CD4-positive, alpha-beta memory T cell (primary cell): Measurements from ENCODE around the gene BEND3. TPM values are rescaled to one million over a fixed set of nuclear protein-coding genes. Genes with fewer than 3 reads are reported as not detected.
A peak's percentile ranks its signal among the peaks of the same experiment; 100 is the strongest.

Source experiments
- CTCF ChIA-PET: fragments of 350-600 bp; sonication (Branson Sonifier 250); formaldehyde crosslinking; loops from one replicate; lab custom pipeline; 2021; ENCODE audit warnings: inconsistent platforms; ENCODE audit not compliant: partially characterized antibody; lab: Charles Lee
- POLR2A ChIA-PET: fragments of 350-600 bp; sonication (Branson Sonifier 250); formaldehyde crosslinking; loops from one replicate; lab custom pipeline; 2021; ENCODE audit not compliant: partially characterized antibody; lab: Charles Lee
- DNase-seq, 5 donors: peaks; one replicate each; pipeline versions ENCODE4 v3.0.0 to v3.0.0-alpha.2; 2020 to 2022; ENCODE audit warnings: mixed read lengths in 1 of 5
- H3K27ac ChIP-seq: one replicate; pipeline ENCODE4 v1.7.0; 2013; ENCODE audit warnings: low read depth, low read length
- H3K27me3 ChIP-seq: 2 replicates; pipeline ENCODE4 v1.7.0; 2013; ENCODE audit warnings: mild to moderate bottlenecking, low read length, moderate library complexity; ENCODE audit not compliant: insufficient read depth
- H3K36me3 ChIP-seq: 2 replicates; pipeline ENCODE4 v1.7.0; 2013; ENCODE audit warnings: mild to moderate bottlenecking, low read length, moderate library complexity; ENCODE audit not compliant: insufficient read depth
- H3K4me1 ChIP-seq: 2 replicates; pipeline ENCODE4 v1.7.0; 2013; ENCODE audit warnings: mild to moderate bottlenecking, low read length, moderate library complexity; ENCODE audit not compliant: insufficient read depth
- H3K4me3 ChIP-seq, 2 donors: one replicate each; pipeline ENCODE4 v1.7.0; 2013; ENCODE audit warnings: low read length in 2 of 2, mild to moderate bottlenecking in 1 of 2
- H3K9me3 ChIP-seq, 2 donors: one replicate each; pipeline ENCODE4 v1.7.0; 2013; ENCODE audit warnings: low read length in 2 of 2, control low read depth in 1 of 2; ENCODE audit not compliant: control insufficient read depth in 1 of 2
- H3K27ac Mint-ChIP-seq, 7 donors: one replicate each; pipeline ENCODE4 v1.8.0; 2020 to 2021; ENCODE audit warnings: mixed read lengths in 7 of 7, mild to moderate bottlenecking in 6 of 7, inconsistent platforms in 3 of 7, moderate library complexity in 3 of 7
- H3K27me3 Mint-ChIP-seq, 2 donors: one replicate each; pipeline ENCODE4 v1.8.0; 2020 to 2021; ENCODE audit warnings: mixed read lengths in 2 of 2
- H3K36me3 Mint-ChIP-seq, 2 donors: one replicate each; pipeline ENCODE4 v1.8.0; 2020 to 2021; ENCODE audit warnings: mixed read lengths in 2 of 2, inconsistent platforms in 1 of 2, mild to moderate bottlenecking in 1 of 2
- H3K4me1 Mint-ChIP-seq, 4 donors: one replicate each; pipeline ENCODE4 v1.8.0; 2020 to 2021; ENCODE audit warnings: mixed read lengths in 4 of 4, mild to moderate bottlenecking in 1 of 4
- H3K4me3 Mint-ChIP-seq, 8 donors: one replicate each; pipeline ENCODE4 v1.8.0; 2020 to 2021; ENCODE audit warnings: mixed read lengths in 8 of 8, mild to moderate bottlenecking in 7 of 8, moderate library complexity in 6 of 8, inconsistent platforms in 3 of 8
- H3K9me3 Mint-ChIP-seq, 8 donors: one replicate each; pipeline ENCODE4 v1.8.0; 2020 to 2021; ENCODE audit warnings: mixed read lengths in 8 of 8, mild to moderate bottlenecking in 5 of 8, inconsistent platforms in 3 of 8, moderate library complexity in 1 of 8
- intact Hi-C: fragments of 100-400 bp; cut with micrococcal nuclease; formaldehyde crosslinking; loops from one replicate; pipeline ENCODE4 v1.15.1; 2023
- polyA plus RNA-seq, 2 donors: library from polyadenylated mRNA; unstranded; fragments of 300-500 nt; fragmentation: Illumina TruSeq; gene quantifications; one replicate each; pipeline ENCODE4 v1.2.3, GENCODE V29; 2021
- total RNA-seq, 2 experiments: library from RNA; stranded (reverse); gene quantifications; one replicate each; pipeline ENCODE4 v1.2.3, GENCODE V29; 2021

Gene BEND3
- total and polyA plus RNA-seq, 4 experiments from 2014 or later: 0.63 to 1.1 (median 0.94) TPM; not detected in 1

DNA sequence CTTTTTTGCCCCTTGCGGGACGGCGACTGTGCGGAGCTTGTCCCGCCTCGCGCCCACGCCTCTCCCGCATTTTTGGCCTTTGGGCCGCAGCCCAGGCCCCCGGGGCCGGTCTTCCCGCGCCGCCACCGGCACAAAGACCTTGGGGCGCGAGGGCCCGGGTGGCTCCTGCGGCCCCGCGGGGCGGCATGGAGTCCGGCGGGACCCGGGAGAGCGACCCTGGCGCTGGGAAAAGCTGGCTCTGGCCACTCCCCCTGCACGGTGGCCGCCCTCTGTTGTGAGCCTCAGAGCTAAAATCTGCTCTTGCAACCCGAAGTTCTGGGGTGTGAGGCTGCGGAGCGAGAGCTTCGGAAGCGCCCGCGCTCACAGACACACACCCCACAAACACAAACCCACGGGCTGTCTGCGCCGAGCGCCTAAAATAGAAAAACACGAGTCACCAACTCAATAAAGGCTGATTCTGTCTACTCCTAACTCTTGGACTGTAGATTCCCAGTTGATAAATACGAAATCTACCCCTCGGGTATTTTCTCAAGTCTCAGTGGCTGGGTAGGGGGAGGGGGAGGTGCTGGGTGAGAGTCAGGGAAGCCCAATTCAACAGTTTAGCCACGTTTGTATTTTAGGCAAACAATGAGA is 496 bp upstream of the BEND3 start:
- Histone ChIP-seq H3K36me3 (no peaks in the 10 kb centered on the region), H3K4me1 (peaks cover 19% of the 10 kb centered on the region), H3K4me3 (peak overlapping the region; percentile 50 to 55), H3K27me3 (peaks cover 5% of the 10 kb centered on the region), H3K27ac (no peak overlapping the region), H3K9me3 (no peaks in the 10 kb centered on the region)
- peaks cover 0 to 2% (median 0%) of the 10 kb centered on the region in 8 donors for H3K9me3 Mint-ChIP-seq
- H3K27me3 Mint-ChIP-seq: peaks cover 3 to 5% of the 10 kb centered on the region in 2 donors
- ChIA-PET CTCF (interaction anchor here (1.2 to 1.3 kb wide), 2 partner anchors 9 to 87 kb away, joined by 3 to 4 read pairs; no protein-coding TSS in a partner anchor), POLR2A (interaction anchor here (0.6 to 1.3 kb wide), 2 partner anchors 344 to 796 kb away, joined by 3 to 4 read pairs; partner anchors contain the start of gene PDSS2)
- peak overlapping the region; percentile 85 to 94 (median 86) for H3K4me3 Mint-ChIP-seq
- peak; percentile 14 to 41 (median 19) for DNase-seq
- H3K36me3 Mint-ChIP-seq: peaks cover 0 to 5% of the 10 kb centered on the region in 2 donors
- intact Hi-C loops: loop anchor here (2.0 to 10.0 kb wide), 3 partner anchors 139 to 671 kb away; partner anchors contain the start of gene PDSS2
- peaks cover 8 to 18% (median 13%) of the 10 kb centered on the region in 4 donors for H3K4me1 Mint-ChIP-seq
- H3K27ac Mint-ChIP-seq: peak overlapping the region in 4 of 7 donors; percentile 17 to 82 (median 55)

DNA sequence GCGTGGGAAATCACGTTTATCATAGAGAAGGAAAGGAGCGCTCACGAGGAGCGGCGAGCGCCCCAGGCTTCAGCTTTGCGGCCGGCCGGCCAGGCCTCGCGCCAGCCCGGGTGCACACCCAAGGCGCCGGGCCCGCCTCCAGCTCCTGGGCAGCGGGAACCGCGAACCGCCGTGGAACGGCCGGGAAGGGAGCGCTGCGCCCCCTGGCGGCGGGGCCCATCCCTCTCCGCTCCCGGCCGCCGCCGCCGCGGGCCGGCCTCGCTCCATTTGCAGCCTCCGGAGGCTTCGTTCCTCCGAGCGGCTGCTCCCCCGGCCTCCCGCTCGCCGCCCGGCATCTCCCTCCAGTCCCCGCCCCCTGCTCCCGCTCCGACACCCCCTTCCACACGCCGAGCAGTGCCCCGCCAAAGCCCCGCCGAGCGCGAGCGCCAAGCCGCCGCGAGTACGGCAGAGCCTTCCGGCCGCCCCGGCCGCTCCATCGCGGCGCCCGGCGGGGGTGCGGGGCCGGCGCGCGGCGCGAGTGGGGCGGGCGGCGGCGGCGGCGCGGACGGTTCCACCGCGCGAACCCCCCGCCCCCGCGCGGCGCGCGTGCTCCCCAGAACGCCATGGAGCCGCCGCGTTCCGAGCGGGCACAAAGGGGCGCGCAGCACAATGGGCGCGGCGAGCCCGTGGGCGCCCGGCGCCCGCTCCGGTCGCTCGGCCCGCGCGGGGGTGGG is 946 bp downstream of the BEND3 start:
- Histone ChIP-seq H3K9me3 (no peaks in the 10 kb centered on the region), H3K36me3 (no peaks in the 10 kb centered on the region), H3K4me1 (peaks cover 19% of the 10 kb centered on the region), H3K4me3 (peak overlapping the region in 1 of 2 donors; percentile 23), H3K27me3 (peaks cover 5% of the 10 kb centered on the region), H3K27ac (no peak overlapping the region)
- H3K4me1 Mint-ChIP-seq: peaks cover 8 to 18% (median 13%) of the 10 kb centered on the region in 4 donors
- DNase-seq: peak; percentile 58 to 77 (median 68)
- peak overlapping the region in 4 of 7 donors; percentile 61 to 81 (median 70) for H3K27ac Mint-ChIP-seq
- H3K27me3 Mint-ChIP-seq: peaks cover 3 to 5% of the 10 kb centered on the region in 2 donors
- CTCF ChIA-PET: interaction anchor here (0.7 to 1.8 kb wide), 30 partner anchors 8 to 779 kb away, joined by 3 to 28 read pairs (median 4); partner anchors contain the start of gene MTRES1
- H3K4me3 Mint-ChIP-seq: peak overlapping the region; percentile 76 to 89 (median 82)
- intact Hi-C loops: loop anchor here (1.0 to 10.0 kb wide), 3 partner anchors 86 to 670 kb away; partner anchors contain the start of genes MTRES1 and PDSS2
- H3K36me3 Mint-ChIP-seq: peaks cover 0 to 5% of the 10 kb centered on the region in 2 donors
- POLR2A ChIA-PET: interaction anchor here (1.2 kb wide), 1 partner anchor 86 kb away, joined by 6 read pairs; the partner anchor contains the start of gene MTRES1
- H3K9me3 Mint-ChIP-seq: peaks cover 0 to 2% (median 0%) of the 10 kb centered on the region in 8 donors

- Mint-ChIP-seq H3K9me3 (peaks cover 0 to 2% (median 0%) of the 10 kb centered on the region in 8 donors), H3K36me3 (peaks cover 0 to 2% of the 10 kb centered on the region in 2 donors), H3K27ac (no peak overlapping the region), H3K4me3 (peak overlapping the region in 1 of 8 donors; percentile 72), H3K4me1 (peaks cover 2 to 8% (median 5%) of the 10 kb centered on the region in 4 donors), H3K27me3 (no peaks in the 10 kb centered on the region)
- Histone ChIP-seq H3K36me3 (no peaks in the 10 kb centered on the region), H3K4me1 (peaks cover 8% of the 10 kb centered on the region), H3K27me3 (no peaks in the 10 kb centered on the region), H3K9me3 (no peaks in the 10 kb centered on the region), H3K4me3 (no peak overlapping the region), H3K27ac (no peak overlapping the region)
- CTCF ChIA-PET: interaction anchor here (1.0 kb wide), 1 partner anchor 82 kb away, joined by 3 read pairs; no protein-coding TSS in a partner anchor
- POLR2A ChIA-PET: no interaction called here
- intact Hi-C loops: loop anchor here (10.0 kb wide), 1 partner anchor 665 kb away; no protein-coding TSS in a partner anchor
- no peak for DNase-seq
Observed at GRCh38 chr6:107110200-107110599, 5.1 kb downstream of the BEND3 start.

DNA sequence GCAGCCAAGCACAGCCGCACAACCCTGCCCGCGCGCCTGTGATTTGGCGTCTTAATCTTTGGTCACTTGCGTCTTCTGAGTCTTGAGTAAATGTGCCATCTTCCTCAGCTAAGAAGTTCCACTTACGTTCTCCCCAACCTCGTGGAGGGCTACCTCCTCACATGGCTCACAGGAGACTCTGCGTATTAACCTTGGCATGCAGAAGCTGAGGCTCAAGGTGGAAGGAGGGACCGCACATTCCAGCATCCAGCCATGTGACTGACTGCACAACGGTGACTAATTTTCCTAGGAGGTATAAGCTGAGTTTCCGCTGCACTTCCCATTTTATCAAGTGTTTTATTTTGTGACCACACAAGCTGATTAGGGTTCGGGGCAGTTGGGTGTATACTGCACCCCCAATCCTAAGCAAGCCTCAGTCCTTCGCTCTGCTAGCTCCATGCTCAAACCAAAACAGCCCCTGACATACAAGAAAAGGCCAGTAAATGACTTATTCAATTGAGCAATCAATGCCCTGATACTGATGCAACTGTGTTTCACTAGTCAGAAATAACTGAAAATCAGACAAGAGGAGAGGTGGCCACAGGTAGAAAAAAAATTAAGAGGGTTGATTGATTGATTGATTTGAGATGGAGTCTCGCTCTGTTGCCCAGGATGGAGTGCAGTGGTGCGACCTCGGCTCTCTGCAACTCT is 7.0 kb downstream of the BEND3 start:
- H3K4me3 Mint-ChIP-seq: no peak overlapping the region
- no peaks in the 10 kb centered on the region for H3K27me3 Mint-ChIP-seq
- Histone ChIP-seq H3K27me3 (no peaks in the 10 kb centered on the region), H3K27ac (no peak overlapping the region), H3K9me3 (no peaks in the 10 kb centered on the region), H3K4me3 (no peak overlapping the region), H3K4me1 (no peaks in the 10 kb centered on the region), H3K36me3 (no peaks in the 10 kb centered on the region)
- no peak overlapping the region for H3K27ac Mint-ChIP-seq
- H3K9me3 Mint-ChIP-seq: peaks cover 0 to 2% (median 0%) of the 10 kb centered on the region in 8 donors
- intact Hi-C loops: no loop called here
- CTCF ChIA-PET: interaction anchor here (0.7 to 1.0 kb wide), 2 partner anchors 10 to 131 kb away, joined by 3 to 4 read pairs; no protein-coding TSS in a partner anchor
- no peaks in the 10 kb centered on the region for H3K36me3 Mint-ChIP-seq
- POLR2A ChIA-PET: interaction anchor here (0.6 kb wide), 1 partner anchor 536 kb away, joined by 3 read pairs; no protein-coding TSS in a partner anchor
- H3K4me1 Mint-ChIP-seq: peaks cover 0 to under 1% (median under 1%) of the 10 kb centered on the region in 4 donors
- DNase-seq: no peak

DNA sequence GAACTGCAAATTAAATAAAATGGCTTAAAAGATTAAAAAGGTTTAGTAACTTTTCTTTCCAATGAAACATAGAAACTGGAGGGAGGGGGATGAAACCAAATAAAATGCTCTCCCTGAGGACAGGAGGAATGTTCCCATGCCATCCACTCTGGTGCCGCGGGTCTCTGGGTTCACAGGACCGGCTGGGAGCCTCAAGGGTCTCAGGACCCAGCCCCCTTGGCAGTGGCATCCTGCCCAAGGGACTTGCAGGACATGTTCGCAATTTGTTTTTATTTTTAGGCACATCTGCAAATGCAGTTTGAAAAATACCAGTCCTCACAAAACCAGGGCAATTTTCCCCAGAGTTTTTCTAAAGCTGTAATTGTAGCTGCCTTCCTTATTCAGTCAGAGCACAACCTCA is 7.5 kb downstream of the BEND3 start:
- Mint-ChIP-seq H3K27me3 (no peaks in the 10 kb centered on the region), H3K4me1 (no peaks in the 10 kb centered on the region), H3K36me3 (no peaks in the 10 kb centered on the region), H3K4me3 (no peak overlapping the region), H3K9me3 (peaks cover 0 to 2% (median 0%) of the 10 kb centered on the region in 8 donors), H3K27ac (no peak overlapping the region)
- no peak overlapping the region for H3K27ac ChIP-seq
- POLR2A ChIA-PET: interaction anchor here (0.6 kb wide), 1 partner anchor 535 kb away, joined by 3 read pairs; no protein-coding TSS in a partner anchor
- H3K9me3 ChIP-seq: no peaks in the 10 kb centered on the region
- no peaks in the 10 kb centered on the region for H3K4me1 ChIP-seq
- H3K4me3 ChIP-seq: no peak overlapping the region
- CTCF ChIA-PET: interaction anchor here (0.7 to 1.0 kb wide), 2 partner anchors 11 to 130 kb away, joined by 3 to 4 read pairs; no protein-coding TSS in a partner anchor
- DNase-seq: no peak
- H3K27me3 ChIP-seq: no peaks in the 10 kb centered on the region
- intact Hi-C loops: no loop called here
- no peaks in the 10 kb centered on the region for H3K36me3 ChIP-seq

DNA sequence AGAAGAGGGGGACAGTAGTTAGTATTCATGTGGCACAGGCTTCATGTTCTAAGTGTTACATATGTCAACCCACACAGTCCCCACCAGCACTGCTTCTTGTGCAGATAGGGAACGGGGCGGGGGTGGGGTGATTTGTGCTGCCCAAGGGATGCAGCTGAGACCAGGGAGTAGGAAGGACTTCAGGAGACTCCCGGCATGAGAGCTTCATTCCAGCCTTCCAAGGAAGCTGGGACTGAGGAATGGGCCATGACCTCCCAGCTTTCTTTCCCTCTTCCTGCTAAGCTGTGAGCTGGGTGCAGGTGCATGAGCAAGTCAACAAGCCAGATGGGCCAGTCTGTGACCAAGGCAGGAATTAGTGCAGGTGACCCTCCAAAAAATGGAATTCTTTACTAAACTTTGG is 9.2 kb downstream of the BEND3 start:
- H3K27ac ChIP-seq: no peak overlapping the region
- Mint-ChIP-seq H3K27me3 (no peaks in the 10 kb centered on the region), H3K9me3 (no peaks in the 10 kb centered on the region), H3K36me3 (no peaks in the 10 kb centered on the region), H3K4me1 (no peaks in the 10 kb centered on the region), H3K4me3 (no peak overlapping the region), H3K27ac (no peak overlapping the region)
- DNase-seq: no peak
- intact Hi-C loops: no loop called here
- H3K4me3 ChIP-seq: no peak overlapping the region
- H3K27me3 ChIP-seq: no peaks in the 10 kb centered on the region
- H3K4me1 ChIP-seq: no peaks in the 10 kb centered on the region
- H3K9me3 ChIP-seq: no peaks in the 10 kb centered on the region
- POLR2A ChIA-PET: no interaction called here
- H3K36me3 ChIP-seq: no peaks in the 10 kb centered on the region
- CTCF ChIA-PET: interaction anchor here (1.0 kb wide), 1 partner anchor 8 kb away, joined by 3 read pairs; no protein-coding TSS in a partner anchor
